ENCODE data around the gene SLC45A1. TPM values are rescaled to one million over a fixed set of nuclear protein-coding genes. Genes with fewer than 3 reads are reported as not detected.

Gene SLC45A1
- total RNA-seq, 2 donors from 2014 or later, result 4.4 to 6.0 TPM

DNA sequence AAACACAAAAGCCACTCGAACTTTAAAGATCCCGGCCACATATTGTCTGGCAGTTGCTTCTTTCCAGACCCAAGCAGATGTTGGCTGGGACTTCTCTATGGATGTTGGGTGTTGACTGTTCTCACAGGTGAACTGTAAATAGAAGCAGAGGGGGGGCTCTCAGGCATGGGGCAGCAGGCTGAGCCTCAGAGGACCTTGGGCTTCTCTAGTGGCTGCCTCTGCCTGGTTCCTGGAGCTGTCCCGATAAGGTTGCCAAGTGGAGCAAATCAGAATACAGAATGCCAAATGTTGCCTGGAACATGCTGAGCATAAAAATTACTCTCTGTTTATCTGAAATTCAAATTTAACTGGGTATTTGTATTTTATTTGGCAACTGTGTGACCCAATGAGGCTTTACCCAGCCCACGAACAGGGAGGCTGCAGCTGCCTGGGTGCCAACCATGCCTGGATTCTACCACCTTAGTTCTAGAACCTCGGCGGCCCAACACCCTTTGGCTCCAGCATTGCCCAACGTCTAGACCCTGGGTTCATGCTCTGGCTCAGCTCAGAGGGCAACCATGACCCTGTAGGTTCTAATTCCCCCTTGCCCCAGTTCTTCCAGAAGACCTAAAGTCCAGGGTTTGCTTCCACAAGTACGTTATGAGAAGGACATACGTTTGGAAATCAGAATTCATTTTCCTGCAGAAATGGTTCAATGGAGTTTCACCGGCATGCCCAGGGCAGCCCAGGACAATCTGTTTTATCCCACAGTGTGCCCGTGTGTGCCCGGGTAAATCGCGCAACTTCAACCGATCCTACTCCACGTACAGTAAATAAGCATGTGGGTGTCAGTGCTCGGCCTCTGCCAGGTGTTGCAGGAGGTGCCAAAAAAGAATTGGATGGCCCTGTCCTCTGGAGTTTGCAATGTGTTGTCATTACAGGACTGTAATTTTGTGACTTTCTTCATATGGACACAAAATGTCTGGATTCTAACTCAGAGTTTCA is 5.4 kb upstream of the SLC45A1 start:
- Histone ChIP-seq H3K4me3 (no peak overlapping the region), H3K27me3 (replicated peaks; ENCODE audit: insufficient read depth) (no peaks in the 10 kb centered on the region), H3K4me1 (ENCODE audit: control insufficient read depth in 1 of 2, low read depth in 2 of 2) (peaks cover 0 to 30% of the 10 kb centered on the region in 2 donors), H3K9me3 (no peaks in the 10 kb centered on the region), H3K36me3 (no peaks in the 10 kb centered on the region), H3K27ac (no peak overlapping the region)
- no peak for ATAC-seq (ENCODE audit: insufficient number of reproducible peaks, low FRiP score, low read depth)
- TF ChIP-seq CTCF (IDR thresholded peaks at IDR 0.05), result no peak
- no peak for DNase-seq (ENCODE audit: low spot score)

DNA sequence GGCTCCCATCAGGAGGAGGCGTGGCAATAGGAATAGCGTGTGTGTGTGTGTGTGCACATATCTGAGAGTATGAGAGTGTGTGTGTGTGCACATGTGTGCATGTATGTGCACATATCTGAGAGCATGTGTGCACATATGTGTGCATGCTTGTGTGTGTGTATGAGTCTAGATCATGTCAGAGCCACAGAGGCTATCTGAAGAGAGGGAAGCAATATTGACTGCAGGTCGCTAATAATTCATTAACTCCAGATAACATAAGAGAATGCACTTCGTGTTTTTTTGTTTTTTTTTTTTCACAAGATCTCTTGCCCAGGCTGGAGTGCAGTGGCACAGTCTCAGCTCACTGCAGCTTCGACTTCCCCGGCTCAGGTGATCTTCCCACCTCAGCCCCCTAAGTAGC is 4.7 kb upstream of the SLC45A1 start:
- H3K4me1 ChIP-seq (ENCODE audit: control insufficient read depth in 1 of 2, low read depth in 2 of 2), result peaks cover 0 to 34% of the 10 kb centered on the region in 2 donors
- H3K4me3 ChIP-seq, result no peak overlapping the region
- H3K36me3 ChIP-seq, result no peaks in the 10 kb centered on the region
- H3K27ac ChIP-seq, result no peak overlapping the region
- H3K27me3 ChIP-seq (replicated peaks; ENCODE audit: insufficient read depth), result no peaks in the 10 kb centered on the region
- ATAC-seq (ENCODE audit: insufficient number of reproducible peaks, low FRiP score, low read depth) (no peak), DNase-seq (ENCODE audit: low spot score) (no peak)
- H3K9me3 ChIP-seq, result no peaks in the 10 kb centered on the region
- no peak for TF ChIP-seq CTCF (IDR thresholded peaks at IDR 0.05)

- ATAC-seq (ENCODE audit: insufficient number of reproducible peaks, low FRiP score, low read depth) (no peak), DNase-seq (ENCODE audit: low spot score) (no peak)
- Histone ChIP-seq H3K4me1 (ENCODE audit: control insufficient read depth in 1 of 2, low read depth in 2 of 2) (peaks cover 2 to 46% of the 10 kb centered on the region in 2 donors), H3K36me3 (no peaks in the 10 kb centered on the region), H3K27ac (no peak overlapping the region), H3K27me3 (replicated peaks; ENCODE audit: insufficient read depth) (no peaks in the 10 kb centered on the region), H3K4me3 (no peak overlapping the region), H3K9me3 (no peaks in the 10 kb centered on the region)
- peak; percentile 87 for TF ChIP-seq CTCF (IDR thresholded peaks at IDR 0.05)
These were observed 3.3 kb upstream of the SLC45A1 start for GRCh38 chr1:8314346-8315280.

- no peak for TF ChIP-seq CTCF (IDR thresholded peaks at IDR 0.05)
- DNase-seq (ENCODE audit: low spot score) (no peak), ATAC-seq (ENCODE audit: insufficient number of reproducible peaks, low FRiP score, low read depth) (no peak)
- no peak overlapping the region for H3K27ac ChIP-seq
- no peaks in the 10 kb centered on the region for H3K27me3 ChIP-seq (replicated peaks; ENCODE audit: insufficient read depth)
- H3K9me3 ChIP-seq, result no peaks in the 10 kb centered on the region
- no peaks in the 10 kb centered on the region for H3K36me3 ChIP-seq
- peaks cover 2 to 46% of the 10 kb centered on the region in 2 donors for H3K4me1 ChIP-seq (ENCODE audit: control insufficient read depth in 1 of 2, low read depth in 2 of 2)
- no peak overlapping the region for H3K4me3 ChIP-seq
These were observed 2.1 kb upstream of the SLC45A1 start for GRCh38 chr1:8315573-8316475.
